Adrenal gland (tissue), 12 donors: Measurements from ENCODE around the gene TMEM37. TPM values are rescaled to one million over a fixed set of nuclear protein-coding genes. Genes with fewer than 3 reads are reported as not detected.

Experiments used
- DNase-seq, 7 donors: peaks; one replicate each; pipeline ENCODE4 v3.0.0-alpha.2; 2019 to 2020
- H3K27ac ChIP-seq, 5 donors: fragments of 200-600 bp; sonication (generic) in 4 of 5; 1 replicate in 3 of 5; 2 replicates in 2 of 5; pipeline versions ENCODE4 v1.5.1 to v1.8.0; 2016 to 2020; ENCODE audit warnings: mild to moderate bottlenecking in 1 of 5
- H3K27me3 ChIP-seq: fragments of 200-600 bp; 2 replicates; pipeline ENCODE4 v1.8.0; 2021
- H3K36me3 ChIP-seq, 2 donors: fragments of 200-600 bp; replicated peaks in 1 of 2; 1 replicate in 1 of 2; 2 replicates in 1 of 2; pipeline versions ENCODE4 v1.5.1 to v1.8.0; 2018 to 2022
- H3K4me1 ChIP-seq, 2 donors: fragments of 200-600 bp; replicated peaks in 1 of 2; 1 replicate in 1 of 2; 2 replicates in 1 of 2; pipeline versions ENCODE4 v1.5.1 to v1.8.0; 2018 to 2021
- H3K4me3 ChIP-seq, 4 donors: fragments of 200-600 bp; sonication (generic) in 3 of 4; one replicate each; pipeline ENCODE4 v1.5.1; 2016 to 2018
- H3K9me3 ChIP-seq, 3 donors: fragments of 200-600 bp; sonication (generic) in 1 of 3; replicated peaks in 1 of 3; 1 replicate in 2 of 3; 2 replicates in 1 of 3; pipeline versions ENCODE4 v1.5.1 to v1.8.0; 2016 to 2021
- CTCF ChIP-seq, 6 experiments: fragments of 450-650 bp in 4 of 6; fragments of 200-600 bp in 2 of 6; sonication (generic) in 1 of 6; IDR thresholded peaks; 1 replicate in 5 of 6; 2 replicates in 1 of 6; pipeline versions ENCODE4 v1.5.1 to v1.8.0; 2016 to 2021; ENCODE audit warnings: antibody characterized with exemption in 6 of 6, mild to moderate bottlenecking in 2 of 6, moderate library complexity in 1 of 6
- POLR2A ChIP-seq, 2 donors: fragments of 450-650 bp; IDR thresholded peaks; one replicate each; pipeline ENCODE4 v1.6.1; 2017; ENCODE audit warnings: antibody characterized with exemption in 2 of 2, mild to moderate bottlenecking in 2 of 2, moderate library complexity in 1 of 2
- whole genome bisulfite sequencing, 4 donors: extraction: QIAGEN DNeasy Blood & Tissue Kit in 2 of 4; methylation state at CpG; one replicate each; pipeline versions ENCODE4 v1.1.5 to v1.1.7; 2013 to 2017; 5-methylcytosine and 5-hydroxymethylcytosine counted together
- intact Hi-C, 2 donors: fragments of 100-400 bp; cut with DNase I; formaldehyde crosslinking; loops; one replicate each; pipeline versions ENCODE4 v1.14.1 to v1.15.0; 2022 to 2023
- polyA plus RNA-seq, 3 donors: library from polyadenylated mRNA; stranded (reverse); fragments of 200-250 nt in 2 of 3; fragments of 350-450 nt in 1 of 3; fragmentation: Illumina TruSeq in 1 of 3; extraction: RNeasy Lipid Tissue Mini Kit (QIAGEN cat#74804) in 1 of 3; gene quantifications; one replicate each; pipeline ENCODE4 v1.2.3, GENCODE V29; 2013 to 2014
- total RNA-seq, 9 donors: library from RNA; depleted of rRNA in 4 of 9; stranded (reverse); fragments of >200 nt in 4 of 9; fragments of 120-200 nt in 1 of 9; fragmentation: NEBNext Ultra II Directional in 1 of 9; extraction: Animal tissue kit (Norgen Biotek cat#: 25700) in 1 of 9; gene quantifications; one replicate each; pipeline versions ENCODE4 v1.1.0 to v1.2.4, GENCODE V29; 2013 to 2023
- donor health status: healthy with polysubstance abuse.
- donor health status: Bipolar disorder and iron deficiency.
- donor health status: DM: yes; HTN: yes; CAD: no.
- donor health status: DM: no; HTN: no; CAD: no.
- donor health status: DM: no; HTN: no; CAD: no.
- donor health status: DM: yes; HTN: yes; CAD: no.

The TMEM37 gene
- total and polyA plus RNA-seq, 12 donors: 5.5 to 31.8 (median 14.7) TPM

GRCh38 chr2:119427756-119428155 is 3.9 kb upstream of the TMEM37 start:
- peak in 1 of 7 donors; percentile 42 for DNase-seq
- 86 to 89% (median 88%) methylated on average over 3 of the region's 3 CpGs for WGBS, 4 donors
- no peaks in the 10 kb centered on the region for H3K9me3 ChIP-seq
- H3K27ac ChIP-seq: peak overlapping the region in 1 of 5 donors; percentile 87
- intact Hi-C loops: no loop called here
- H3K27me3 ChIP-seq: no peaks in the 10 kb centered on the region
- TF ChIP-seq CTCF (IDR thresholded peaks at IDR 0.05) (no peak), POLR2A (IDR thresholded peaks at IDR 0.05) (no peak)
- H3K4me1 ChIP-seq: peaks cover 26 to 62% of the 10 kb centered on the region in 2 donors
- no peaks in the 10 kb centered on the region for H3K36me3 ChIP-seq
- H3K4me3 ChIP-seq: no peak overlapping the region

DNA sequence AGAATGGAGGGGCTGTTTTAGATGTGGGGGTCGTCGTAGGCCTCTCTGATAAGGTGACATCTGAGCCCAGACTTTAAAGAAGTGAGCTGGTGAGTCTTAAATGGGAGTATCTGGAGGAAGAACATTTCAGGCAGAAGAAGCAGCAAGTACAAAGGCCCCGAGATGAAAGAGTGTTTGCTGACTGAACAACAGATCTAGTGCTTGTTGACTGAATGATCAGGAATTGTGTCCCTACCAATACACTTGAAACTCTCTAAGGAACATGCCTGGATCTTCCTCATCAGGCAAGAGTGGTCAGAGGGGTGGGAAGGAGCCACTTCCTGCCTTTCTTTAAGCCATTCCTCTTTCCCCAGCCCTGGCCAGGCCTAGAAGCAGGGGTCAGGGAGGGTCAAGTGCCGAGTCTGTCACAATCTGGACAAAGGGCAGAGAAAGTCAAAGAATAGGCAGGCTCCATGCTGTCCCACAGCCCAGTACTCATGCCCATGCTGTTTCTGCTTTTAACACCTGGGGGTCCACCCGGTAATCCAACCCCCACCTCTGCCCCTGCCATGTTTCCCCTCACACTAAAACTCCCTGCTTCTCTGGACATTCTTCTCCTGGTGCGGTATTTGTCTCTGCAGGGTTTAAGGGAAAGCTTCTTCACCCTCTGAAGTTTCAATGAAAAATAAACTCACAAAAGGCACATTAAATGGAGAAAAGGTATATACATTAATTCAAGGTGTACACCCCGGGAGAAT is 3.0 kb upstream of the TMEM37 start:
- Histone ChIP-seq H3K36me3 (no peaks in the 10 kb centered on the region), H3K4me1 (peaks cover 31 to 69% of the 10 kb centered on the region in 2 donors), H3K27ac (peak overlapping the region in 4 of 5 donors; percentile 41 to 87 (median 66)), H3K9me3 (no peaks in the 10 kb centered on the region), H3K4me3 (no peak overlapping the region), H3K27me3 (no peaks in the 10 kb centered on the region)
- no peak for TF ChIP-seq CTCF (IDR thresholded peaks at IDR 0.05)
- no peak for TF ChIP-seq POLR2A (IDR thresholded peaks at IDR 0.05)
- intact Hi-C loops: no loop called here
- 81 to 86% (median 85%) methylated on average over 7 of the region's 7 CpGs for WGBS, 4 donors
- peak; percentile 32 to 66 (median 50) for DNase-seq

GRCh38 chr2:119429225-119429981 is 2.3 kb upstream of the TMEM37 start:
- 68 to 80% (median 78%) methylated on average over 10 of the region's 10 CpGs for WGBS, 4 donors
- Histone ChIP-seq H3K36me3 (no peaks in the 10 kb centered on the region), H3K4me1 (peaks cover 36 to 76% of the 10 kb centered on the region in 2 donors), H3K27ac (peak overlapping the region in 4 of 5 donors; percentile 41 to 87 (median 66)), H3K9me3 (no peaks in the 10 kb centered on the region), H3K4me3 (no peak overlapping the region), H3K27me3 (no peaks in the 10 kb centered on the region)
- peak in 3 of 7 donors; percentile 41 to 59 (median 56) for DNase-seq
- intact Hi-C loops: no loop called here
- TF ChIP-seq CTCF (IDR thresholded peaks at IDR 0.05) (no peak), POLR2A (IDR thresholded peaks at IDR 0.05) (peak in 1 of 2 donors; percentile 16)

DNA sequence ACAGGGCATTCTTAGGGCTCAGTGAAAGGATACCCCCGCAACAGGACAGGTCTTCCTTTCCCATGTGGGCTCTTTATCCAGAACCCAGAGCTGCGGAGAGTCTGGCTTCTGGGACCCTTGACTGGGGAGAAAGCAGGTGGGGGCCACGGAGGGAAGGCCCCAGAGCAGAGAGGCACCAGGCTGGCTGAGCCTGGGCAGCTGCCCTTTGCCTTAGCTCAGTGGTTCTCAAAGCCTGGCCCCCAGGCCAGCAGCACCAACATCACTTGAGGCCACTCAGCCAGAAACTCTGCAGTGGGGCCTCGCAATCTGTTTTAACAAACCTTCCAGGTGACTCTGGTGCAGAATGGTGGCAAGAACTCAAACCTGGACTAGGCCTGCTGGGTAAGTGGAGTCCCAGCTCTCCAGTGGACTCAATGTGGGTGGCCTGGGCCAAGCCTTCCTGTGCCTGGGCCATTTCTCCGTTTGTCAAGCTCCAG is 1.6 kb upstream of the TMEM37 start:
- H3K27ac ChIP-seq: peak overlapping the region in 4 of 5 donors; percentile 9 to 87 (median 57)
- 83 to 96% (median 93%) methylated on average over 1 to 5 of the region's 5 CpGs for WGBS, 4 donors

More for the DNA sequence above, 1.6 kb upstream of the TMEM37 start:
- Histone ChIP-seq H3K4me1 (peaks cover 36 to 77% of the 10 kb centered on the region in 2 donors), H3K9me3 (no peaks in the 10 kb centered on the region), H3K36me3 (no peaks in the 10 kb centered on the region), H3K27me3 (no peaks in the 10 kb centered on the region), H3K4me3 (no peak overlapping the region)
- TF ChIP-seq CTCF (IDR thresholded peaks at IDR 0.05) (no peak), POLR2A (IDR thresholded peaks at IDR 0.05) (no peak)
- peak in 1 of 7 donors; percentile 44 for DNase-seq
- intact Hi-C loops: no loop called here
